ENCODE data around the gene ZNHIT2. TPM values are rescaled to one million over a fixed set of nuclear protein-coding genes. Genes with fewer than 3 reads are reported as not detected.

The ZNHIT2 gene
- total and polyA plus RNA-seq, 11 donors = 5.5 to 15.5 (median 8.0) TPM

DNA sequence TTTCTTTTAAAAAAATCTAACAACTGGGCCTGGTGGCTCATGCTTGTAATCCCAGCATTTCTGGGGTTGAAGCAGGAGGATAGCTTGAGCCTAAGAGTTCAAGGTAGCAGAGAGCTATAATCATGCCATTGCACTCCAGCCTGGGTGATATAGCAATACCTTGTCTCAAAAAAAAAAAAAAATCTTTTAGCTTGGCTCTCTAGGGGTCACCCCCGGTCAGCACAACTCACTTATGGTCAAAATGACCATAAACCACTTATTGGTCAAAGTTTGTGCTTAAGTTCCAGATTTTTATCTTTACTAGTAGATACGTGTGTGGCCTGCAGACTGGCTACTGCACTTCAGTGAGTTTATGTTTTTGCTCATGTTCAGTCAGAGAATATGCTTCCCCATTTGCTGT, 46.2 kb upstream of the ZNHIT2 start:
- Histone ChIP-seq H3K4me3 (no peak overlapping the region), H3K9me3 (no peaks in the 10 kb centered on the region), H3K36me3 (no peaks in the 10 kb centered on the region), H3K27me3 (no peaks in the 10 kb centered on the region), H3K4me1 (no peaks in the 10 kb centered on the region), H3K27ac (no peak overlapping the region)
- DNase-seq (no peak), ATAC-seq (no peak)
- TF ChIP-seq POLR2A (IDR thresholded peaks at IDR 0.05) = no peak
- TF ChIP-seq, protein P1, sequence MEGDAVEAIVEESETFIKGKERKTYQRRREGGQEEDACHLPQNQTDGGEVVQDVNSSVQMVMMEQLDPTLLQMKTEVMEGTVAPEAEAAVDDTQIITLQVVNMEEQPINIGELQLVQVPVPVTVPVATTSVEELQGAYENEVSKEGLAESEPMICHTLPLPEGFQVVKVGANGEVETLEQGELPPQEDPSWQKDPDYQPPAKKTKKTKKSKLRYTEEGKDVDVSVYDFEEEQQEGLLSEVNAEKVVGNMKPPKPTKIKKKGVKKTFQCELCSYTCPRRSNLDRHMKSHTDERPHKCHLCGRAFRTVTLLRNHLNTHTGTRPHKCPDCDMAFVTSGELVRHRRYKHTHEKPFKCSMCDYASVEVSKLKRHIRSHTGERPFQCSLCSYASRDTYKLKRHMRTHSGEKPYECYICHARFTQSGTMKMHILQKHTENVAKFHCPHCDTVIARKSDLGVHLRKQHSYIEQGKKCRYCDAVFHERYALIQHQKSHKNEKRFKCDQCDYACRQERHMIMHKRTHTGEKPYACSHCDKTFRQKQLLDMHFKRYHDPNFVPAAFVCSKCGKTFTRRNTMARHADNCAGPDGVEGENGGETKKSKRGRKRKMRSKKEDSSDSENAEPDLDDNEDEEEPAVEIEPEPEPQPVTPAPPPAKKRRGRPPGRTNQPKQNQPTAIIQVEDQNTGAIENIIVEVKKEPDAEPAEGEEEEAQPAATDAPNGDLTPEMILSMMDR (IDR thresholded peaks at IDR 0.05) = no peak
- intact Hi-C loops (cut with DNase I) = no loop called here
- 83 to 94% (median 85%) methylated on average over 2 of the region's 2 CpGs for WGBS, 4 donors

GRCh38 chr11:65160643-65161042, 43.1 kb upstream of the ZNHIT2 start:
- 79 to 84% (median 81%) methylated on average over 3 of the region's 3 CpGs for WGBS, 4 donors
- H3K9me3 ChIP-seq = no peaks in the 10 kb centered on the region
- no peak for DNase-seq

GRCh38 chr11:65159012-65159411, 41.5 kb upstream of the ZNHIT2 start:
- DNase-seq (no peak), ATAC-seq (no peak)
- no peaks in the 10 kb centered on the region for H3K27me3 ChIP-seq
- TF ChIP-seq POLR2A (IDR thresholded peaks at IDR 0.05) = no peak
- TF ChIP-seq, protein P1 (IDR thresholded peaks at IDR 0.05) = no peak
- no peaks in the 10 kb centered on the region for H3K36me3 ChIP-seq
- H3K27ac ChIP-seq = no peak overlapping the region
- no peaks in the 10 kb centered on the region for H3K9me3 ChIP-seq
- H3K4me1 ChIP-seq = no peaks in the 10 kb centered on the region
- no peak overlapping the region for H3K4me3 ChIP-seq
- intact Hi-C loops (cut with DNase I) = no loop called here
- WGBS, 4 donors = 81 to 88% (median 82%) methylated on average over 5 of the region's 5 CpGs

More at GRCh38 chr11:65160643-65161042, 43.1 kb upstream of the ZNHIT2 start:
- Histone ChIP-seq H3K4me1 (no peaks in the 10 kb centered on the region), H3K27ac (no peak overlapping the region), H3K36me3 (no peaks in the 10 kb centered on the region), H3K27me3 (no peaks in the 10 kb centered on the region), H3K4me3 (no peak overlapping the region)
- intact Hi-C loops (cut with DNase I) = no loop called here
- TF ChIP-seq POLR2A (IDR thresholded peaks at IDR 0.05) = no peak
- TF ChIP-seq, protein P1 (IDR thresholded peaks at IDR 0.05) = no peak
- no peak for ATAC-seq

DNA sequence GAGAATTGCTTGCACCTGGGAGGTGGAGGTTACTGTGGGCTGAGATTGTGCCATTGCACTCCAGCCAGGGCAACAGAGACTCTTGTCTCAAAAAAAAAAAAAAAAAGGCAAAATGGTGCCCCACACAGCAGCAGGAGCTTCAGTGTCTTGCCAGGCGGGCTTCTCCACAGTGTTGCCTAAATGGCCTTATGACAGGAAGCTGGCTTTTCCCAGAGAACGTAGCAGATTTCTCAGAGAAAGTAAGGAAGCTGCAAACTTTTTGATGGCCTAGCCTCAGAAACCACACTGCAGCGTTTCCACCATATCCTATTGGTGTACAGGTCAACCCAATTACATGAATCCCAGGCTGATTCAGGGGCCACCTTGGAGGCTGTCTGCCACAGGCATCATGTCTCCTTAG, 39.8 kb upstream of the ZNHIT2 start:
- ATAC-seq = no peak
- intact Hi-C loops (cut with DNase I) = no loop called here
- Histone ChIP-seq H3K4me3 (no peak overlapping the region), H3K27me3 (no peaks in the 10 kb centered on the region), H3K4me1 (peaks cover 0 to 5% (median 0%) of the 10 kb centered on the region in 12 donors), H3K36me3 (no peaks in the 10 kb centered on the region), H3K9me3 (no peaks in the 10 kb centered on the region), H3K27ac (no peak overlapping the region)
- TF ChIP-seq, protein P1 (IDR thresholded peaks at IDR 0.05) = no peak
- no peak for DNase-seq
- 62 to 77% (median 67%) methylated on average over 3 of the region's 3 CpGs for WGBS, 4 donors

Data from heart left ventricle (tissue), 16 donors.